ENCODE results near the gene DNAH17. TPM values are rescaled to one million over a fixed set of nuclear protein-coding genes. Genes with fewer than 3 reads are reported as not detected.

Gene DNAH17
- total and polyA plus RNA-seq, 2 of the 13 experiments (the other 11 are each of a cell fraction or from before 2014, with no cell fraction given): 0.86 to 1.6 TPM

DNA sequence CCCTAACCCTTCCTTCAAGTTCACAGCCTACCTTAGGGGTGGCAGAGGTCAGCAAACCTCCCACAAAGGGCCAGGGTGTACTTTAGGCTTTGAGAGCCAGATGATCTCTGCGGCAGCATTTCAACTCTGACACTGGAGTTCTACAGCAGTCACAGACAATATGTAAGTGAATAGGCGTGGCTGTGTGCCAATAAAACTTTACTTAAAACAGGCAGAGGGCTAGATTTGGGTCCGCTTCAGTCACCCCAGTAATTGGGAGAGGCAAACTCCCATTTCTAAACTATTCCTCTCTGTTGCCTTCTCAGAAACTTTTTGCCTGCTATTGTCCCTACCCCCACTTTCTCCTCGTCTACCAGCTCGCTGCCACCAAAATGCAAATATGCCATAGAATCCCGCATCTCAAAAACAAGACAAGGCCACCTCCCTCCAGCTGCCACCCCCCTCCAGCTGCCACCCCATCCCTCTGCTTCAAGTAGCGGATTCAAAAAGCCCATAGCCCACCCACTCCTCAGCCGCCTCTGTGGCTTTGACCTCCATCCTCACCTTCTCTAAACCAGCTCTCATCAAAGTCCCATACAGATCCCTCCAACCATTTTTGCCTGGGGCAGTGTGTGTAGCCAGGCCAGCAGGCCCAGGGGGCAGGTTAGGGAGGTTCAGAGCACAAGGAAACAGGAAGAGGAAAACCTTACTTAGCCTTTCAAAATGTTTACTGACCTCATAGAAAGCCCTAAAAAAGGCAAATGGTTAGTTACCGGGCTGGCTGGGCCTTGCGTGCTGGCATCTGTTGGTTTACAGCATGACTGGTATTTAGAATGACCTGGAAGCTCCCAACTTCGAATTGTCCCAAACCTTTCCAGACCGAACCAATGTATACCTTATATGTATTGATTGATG, 19.9 kb upstream of the DNAH17 start (continued):
- TF ChIP-seq CBX1 (IDR thresholded peaks at IDR 0.05; ENCODE audit: low read depth): no peak
- no peak for TF ChIP-seq ATF7 (IDR thresholded peaks at IDR 0.05)
- no peak for TF ChIP-seq ATF7 (CRISPR knock-in tag; IDR thresholded peaks at IDR 0.05)
- no peak for TF ChIP-seq TAF15 (IDR thresholded peaks at IDR 0.05; ENCODE audit: low read depth, low read length, poor library complexity, severe bottlenecking)
- TF ChIP-seq PCBP2 (optimal IDR thresholded peaks at IDR 0.05; ENCODE audit: low read depth, low read length, poor library complexity, severe bottlenecking): no peak
- TF ChIP-seq, protein P1, sequence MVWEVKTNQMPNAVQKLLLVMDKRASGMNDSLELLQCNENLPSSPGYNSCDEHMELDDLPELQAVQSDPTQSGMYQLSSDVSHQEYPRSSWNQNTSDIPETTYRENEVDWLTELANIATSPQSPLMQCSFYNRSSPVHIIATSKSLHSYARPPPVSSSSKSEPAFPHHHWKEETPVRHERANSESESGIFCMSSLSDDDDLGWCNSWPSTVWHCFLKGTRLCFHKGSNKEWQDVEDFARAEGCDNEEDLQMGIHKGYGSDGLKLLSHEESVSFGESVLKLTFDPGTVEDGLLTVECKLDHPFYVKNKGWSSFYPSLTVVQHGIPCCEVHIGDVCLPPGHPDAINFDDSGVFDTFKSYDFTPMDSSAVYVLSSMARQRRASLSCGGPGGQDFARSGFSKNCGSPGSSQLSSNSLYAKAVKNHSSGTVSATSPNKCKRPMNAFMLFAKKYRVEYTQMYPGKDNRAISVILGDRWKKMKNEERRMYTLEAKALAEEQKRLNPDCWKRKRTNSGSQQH (CRISPR knock-in tag; IDR thresholded peaks at IDR 0.05; ENCODE audit: low read depth): no peak
- no peak for TF ChIP-seq ZFY (CRISPR knock-in tag; IDR thresholded peaks at IDR 0.05)
- TF ChIP-seq, protein P2, sequence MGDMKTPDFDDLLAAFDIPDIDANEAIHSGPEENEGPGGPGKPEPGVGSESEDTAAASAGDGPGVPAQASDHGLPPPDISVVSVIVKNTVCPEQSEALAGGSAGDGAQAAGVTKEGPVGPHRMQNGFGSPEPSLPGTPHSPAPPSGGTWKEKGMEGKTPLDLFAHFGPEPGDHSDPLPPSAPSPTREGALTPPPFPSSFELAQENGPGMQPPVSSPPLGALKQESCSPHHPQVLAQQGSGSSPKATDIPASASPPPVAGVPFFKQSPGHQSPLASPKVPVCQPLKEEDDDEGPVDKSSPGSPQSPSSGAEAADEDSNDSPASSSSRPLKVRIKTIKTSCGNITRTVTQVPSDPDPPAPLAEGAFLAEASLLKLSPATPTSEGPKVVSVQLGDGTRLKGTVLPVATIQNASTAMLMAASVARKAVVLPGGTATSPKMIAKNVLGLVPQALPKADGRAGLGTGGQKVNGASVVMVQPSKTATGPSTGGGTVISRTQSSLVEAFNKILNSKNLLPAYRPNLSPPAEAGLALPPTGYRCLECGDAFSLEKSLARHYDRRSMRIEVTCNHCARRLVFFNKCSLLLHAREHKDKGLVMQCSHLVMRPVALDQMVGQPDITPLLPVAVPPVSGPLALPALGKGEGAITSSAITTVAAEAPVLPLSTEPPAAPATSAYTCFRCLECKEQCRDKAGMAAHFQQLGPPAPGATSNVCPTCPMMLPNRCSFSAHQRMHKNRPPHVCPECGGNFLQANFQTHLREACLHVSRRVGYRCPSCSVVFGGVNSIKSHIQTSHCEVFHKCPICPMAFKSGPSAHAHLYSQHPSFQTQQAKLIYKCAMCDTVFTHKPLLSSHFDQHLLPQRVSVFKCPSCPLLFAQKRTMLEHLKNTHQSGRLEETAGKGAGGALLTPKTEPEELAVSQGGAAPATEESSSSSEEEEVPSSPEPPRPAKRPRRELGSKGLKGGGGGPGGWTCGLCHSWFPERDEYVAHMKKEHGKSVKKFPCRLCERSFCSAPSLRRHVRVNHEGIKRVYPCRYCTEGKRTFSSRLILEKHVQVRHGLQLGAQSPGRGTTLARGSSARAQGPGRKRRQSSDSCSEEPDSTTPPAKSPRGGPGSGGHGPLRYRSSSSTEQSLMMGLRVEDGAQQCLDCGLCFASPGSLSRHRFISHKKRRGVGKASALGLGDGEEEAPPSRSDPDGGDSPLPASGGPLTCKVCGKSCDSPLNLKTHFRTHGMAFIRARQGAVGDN (CRISPR knock-in tag; IDR thresholded peaks at IDR 0.05): 0 out of 2 replicates have a peak, but pooled peaks have one; percentile 21
- TF ChIP-seq MAFF (IDR thresholded peaks at IDR 0.05; ENCODE audit: low read depth, low read length): no peak
- no peak for TF ChIP-seq RERE (CRISPR knock-in tag; IDR thresholded peaks at IDR 0.05; ENCODE audit: low read depth)
- TF ChIP-seq, protein P3, sequence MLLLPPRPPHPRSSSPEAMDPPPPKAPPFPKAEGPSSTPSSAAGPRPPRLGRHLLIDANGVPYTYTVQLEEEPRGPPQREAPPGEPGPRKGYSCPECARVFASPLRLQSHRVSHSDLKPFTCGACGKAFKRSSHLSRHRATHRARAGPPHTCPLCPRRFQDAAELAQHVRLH (CRISPR knock-in tag; IDR thresholded peaks at IDR 0.05; ENCODE audit: borderline replicate concordance, low read depth): no peak
- no peak for TF ChIP-seq MXD4 (CRISPR knock-in tag; IDR thresholded peaks at IDR 0.05)
- no peak for TF ChIP-seq EHMT2 (IDR thresholded peaks at IDR 0.05; ENCODE audit: borderline replicate concordance, low read depth, low read length)
- TF ChIP-seq SNAPC2 (CRISPR knock-in tag; IDR thresholded peaks at IDR 0.05): 0 out of 2 replicates have a peak, but pooled peaks have one; percentile 29

Data from HepG2 (cell line).